HG03378 (cell line): ENCODE measurements around the gene CDH11.

Experiments
- ATAC-seq: cut with Tn5 transposase; IDR thresholded peaks from one replicate; pipeline ENCODE4 v1.9.1; 2021; ENCODE audit warnings: mild to moderate bottlenecking, moderate library complexity; ENCODE audit not compliant: unreplicated experiment

CDH11 gene, protein sequence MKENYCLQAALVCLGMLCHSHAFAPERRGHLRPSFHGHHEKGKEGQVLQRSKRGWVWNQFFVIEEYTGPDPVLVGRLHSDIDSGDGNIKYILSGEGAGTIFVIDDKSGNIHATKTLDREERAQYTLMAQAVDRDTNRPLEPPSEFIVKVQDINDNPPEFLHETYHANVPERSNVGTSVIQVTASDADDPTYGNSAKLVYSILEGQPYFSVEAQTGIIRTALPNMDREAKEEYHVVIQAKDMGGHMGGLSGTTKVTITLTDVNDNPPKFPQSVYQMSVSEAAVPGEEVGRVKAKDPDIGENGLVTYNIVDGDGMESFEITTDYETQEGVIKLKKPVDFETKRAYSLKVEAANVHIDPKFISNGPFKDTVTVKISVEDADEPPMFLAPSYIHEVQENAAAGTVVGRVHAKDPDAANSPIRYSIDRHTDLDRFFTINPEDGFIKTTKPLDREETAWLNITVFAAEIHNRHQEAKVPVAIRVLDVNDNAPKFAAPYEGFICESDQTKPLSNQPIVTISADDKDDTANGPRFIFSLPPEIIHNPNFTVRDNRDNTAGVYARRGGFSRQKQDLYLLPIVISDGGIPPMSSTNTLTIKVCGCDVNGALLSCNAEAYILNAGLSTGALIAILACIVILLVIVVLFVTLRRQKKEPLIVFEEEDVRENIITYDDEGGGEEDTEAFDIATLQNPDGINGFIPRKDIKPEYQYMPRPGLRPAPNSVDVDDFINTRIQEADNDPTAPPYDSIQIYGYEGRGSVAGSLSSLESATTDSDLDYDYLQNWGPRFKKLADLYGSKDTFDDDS

DNA sequence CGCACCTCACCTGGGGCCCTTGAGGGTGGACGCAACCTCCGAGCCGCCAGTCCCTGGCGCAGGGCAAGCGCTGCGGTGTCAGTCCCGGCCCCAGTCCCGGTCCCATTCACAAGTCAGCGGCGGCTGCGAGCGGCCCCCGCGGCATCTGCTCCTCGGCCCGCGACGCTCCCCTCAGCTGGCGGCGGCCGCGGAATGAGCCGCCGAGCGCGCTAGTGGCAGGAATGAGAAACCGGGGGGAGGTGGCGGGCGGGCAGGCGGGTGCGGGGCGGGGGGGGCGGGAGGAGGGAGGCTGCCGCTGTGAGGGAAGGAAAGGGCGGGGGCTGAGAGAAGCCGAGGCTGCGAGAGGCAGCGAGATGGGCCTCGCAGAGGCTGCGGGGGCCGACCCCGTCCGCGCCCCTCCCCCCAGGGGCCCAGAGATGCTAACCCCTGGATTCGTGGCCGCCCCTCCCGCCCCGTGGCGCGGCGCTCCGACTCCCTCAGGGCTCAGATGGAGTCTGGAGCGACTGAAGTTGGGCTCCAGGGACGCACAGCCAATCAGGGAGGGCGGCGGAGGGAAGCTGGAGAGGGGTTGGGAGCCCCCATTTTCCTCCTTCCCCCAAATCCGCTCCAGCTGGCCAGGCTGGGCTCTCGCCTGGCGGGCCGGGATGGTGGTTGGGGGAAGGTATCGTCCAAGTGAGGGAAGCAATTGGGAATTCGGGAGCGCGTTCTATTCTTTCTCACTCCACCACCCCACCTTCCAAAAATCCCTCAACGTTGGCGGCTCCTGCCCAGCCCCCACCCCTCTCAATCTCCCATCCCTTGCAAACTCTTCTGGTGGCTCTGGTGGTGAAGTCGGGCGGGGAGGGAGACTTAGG, at the start of gene CDH11:
Gene CDH11, minus strand, starts transcription at position 194 of the 854 bp plus-strand sequence. CDS start 117,194 bp downstream, outside the sequence.
- ATAC-seq, result no peak

DNA sequence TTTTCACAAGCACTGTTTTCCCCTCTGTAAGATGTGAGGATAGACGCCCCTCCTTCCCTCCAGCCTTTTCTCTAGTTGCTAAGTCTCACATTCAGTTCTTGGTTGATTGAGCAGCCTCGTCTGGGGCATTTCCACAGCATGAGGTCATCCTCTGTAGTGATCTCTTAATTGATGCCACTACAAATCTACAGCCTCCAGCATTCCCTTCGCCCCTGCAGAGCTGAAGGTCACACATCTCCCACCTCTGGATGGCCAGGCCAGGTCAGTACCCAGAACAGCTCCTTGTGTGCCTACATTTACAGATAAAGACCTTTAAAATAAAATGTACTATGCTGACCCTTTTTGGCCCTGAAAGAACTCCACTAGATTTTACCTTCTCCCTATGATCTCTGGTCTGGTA, 32.5 kb upstream of the CDH11 start:
- ATAC-seq, result no peak

DNA sequence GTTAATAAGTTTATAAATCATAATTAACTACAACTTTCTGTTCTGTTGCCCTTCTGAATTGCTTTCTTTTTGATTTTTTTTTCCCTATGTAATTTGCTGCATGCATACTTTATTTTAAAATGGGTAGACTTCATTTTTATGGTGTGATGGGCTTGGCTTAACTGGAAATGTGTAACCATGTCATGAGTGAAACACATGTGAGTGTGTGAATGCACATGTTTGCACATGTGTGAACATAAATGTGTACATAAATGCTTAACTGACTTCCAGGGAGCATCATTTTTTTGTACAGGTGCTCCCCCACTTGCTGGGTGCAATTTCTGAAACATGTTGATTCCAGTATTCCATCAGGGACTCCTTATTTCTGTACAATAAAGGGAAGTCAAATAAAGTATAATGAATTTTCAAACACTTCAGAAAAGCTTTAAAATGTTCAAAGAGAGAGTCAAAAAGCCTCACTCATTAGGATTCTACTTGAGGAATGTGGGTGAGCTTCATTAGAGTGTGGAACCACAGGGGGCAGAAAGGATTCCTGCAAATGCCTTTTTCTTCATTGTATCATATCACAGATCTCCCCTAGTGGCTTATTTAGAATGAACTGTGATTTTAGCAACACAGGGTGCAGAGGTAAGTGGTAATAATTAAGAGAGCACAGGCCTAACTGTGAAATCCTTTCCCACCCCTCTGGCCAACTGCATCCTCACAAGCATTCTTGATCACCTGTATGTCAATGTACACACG, 31.7 kb upstream of the CDH11 start:
- ATAC-seq, result no peak

DNA sequence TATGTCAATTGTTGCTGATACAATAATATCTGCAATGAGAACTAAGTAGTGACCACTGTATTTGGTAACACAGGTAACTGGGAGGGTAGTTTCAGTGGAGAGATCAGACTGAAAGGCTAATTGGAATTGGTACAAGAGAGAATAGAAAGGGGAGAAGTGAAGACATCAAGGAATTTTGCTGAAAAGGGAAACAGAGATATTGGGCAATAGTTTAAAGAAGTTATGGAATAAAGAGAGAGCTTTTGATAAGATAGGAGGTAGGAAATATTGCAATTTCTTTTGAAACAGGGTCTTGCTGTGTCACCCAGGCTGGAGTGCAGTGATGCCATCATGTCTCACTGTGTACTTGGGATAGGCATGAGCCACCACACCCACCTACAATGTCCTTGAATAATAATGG, 26.9 kb upstream of the CDH11 start:
- ATAC-seq, result no peak

DNA sequence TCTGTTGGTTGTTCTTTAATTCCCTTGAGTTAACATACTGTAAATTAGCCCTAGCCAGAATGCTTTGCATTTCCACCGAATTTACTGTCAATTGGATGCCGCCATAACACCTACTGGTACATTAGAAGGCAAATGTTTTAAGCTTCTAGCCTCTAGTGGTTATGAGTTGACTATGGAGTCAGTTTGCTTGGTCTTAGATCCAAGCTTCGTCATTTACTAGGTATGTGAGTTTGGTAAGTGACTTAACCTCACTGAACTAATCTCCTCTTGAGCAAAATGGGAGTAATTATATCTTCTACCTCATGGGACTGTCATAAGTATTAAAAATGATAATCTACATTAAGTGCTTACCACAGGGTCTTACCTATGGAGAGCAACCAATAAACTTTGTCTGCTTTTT, 20.4 kb upstream of the CDH11 start:
- ATAC-seq, result no peak

DNA sequence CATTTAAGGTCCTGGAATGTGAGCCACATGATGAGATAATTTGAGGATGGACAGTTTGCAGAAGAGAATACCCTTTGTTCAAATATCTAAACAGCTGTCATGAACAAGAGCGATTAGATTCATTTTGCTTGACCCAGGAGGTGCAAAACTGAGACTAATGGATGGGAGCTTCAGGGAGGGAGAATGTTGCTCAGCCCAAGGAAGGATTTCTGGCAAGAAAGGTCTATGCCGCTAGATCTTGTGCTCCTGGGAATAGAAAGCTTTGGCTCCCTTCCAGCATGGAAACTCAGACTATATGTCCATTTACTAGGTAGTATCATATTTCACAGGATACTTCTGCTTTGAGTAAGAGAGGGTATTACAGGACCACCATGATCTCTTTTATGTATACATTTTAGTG, 14.8 kb upstream of the CDH11 start:
- no peak for ATAC-seq

DNA sequence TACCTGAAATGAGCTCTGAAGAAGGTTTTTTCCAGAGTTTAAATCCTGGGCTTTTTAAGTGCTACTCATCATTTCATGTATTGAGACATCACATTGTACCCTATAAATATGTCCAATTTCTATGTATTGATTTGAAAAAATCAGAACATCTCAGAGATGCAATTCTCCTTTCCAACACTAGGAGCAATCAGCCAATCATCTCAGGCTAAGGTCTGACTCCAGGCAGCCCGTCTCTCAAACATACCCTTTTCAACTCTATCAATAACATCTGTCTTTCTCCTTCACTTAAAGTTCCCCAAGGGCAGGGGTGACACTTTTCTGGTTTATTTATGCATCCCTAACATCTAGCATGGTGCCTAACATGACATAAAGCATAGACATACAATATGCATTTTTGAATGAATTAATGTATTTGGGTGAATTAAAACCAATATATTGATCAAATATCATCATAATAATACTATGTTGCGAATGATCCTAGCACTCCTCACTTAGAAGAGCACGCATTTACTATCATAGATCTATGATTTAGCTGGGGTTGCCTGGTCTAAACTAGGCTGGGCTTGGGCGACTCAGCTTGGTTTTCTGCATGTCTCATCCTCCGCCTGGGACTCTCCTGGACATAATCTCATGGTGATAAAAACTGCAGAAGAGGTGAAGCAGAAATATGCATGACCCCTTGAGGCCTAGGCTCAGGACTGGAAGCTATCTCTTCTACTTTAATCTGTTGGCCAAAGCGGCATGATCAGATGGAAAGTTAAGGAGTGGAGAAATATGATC, 5.2 kb upstream of the CDH11 start:
- ATAC-seq, result no peak

DNA sequence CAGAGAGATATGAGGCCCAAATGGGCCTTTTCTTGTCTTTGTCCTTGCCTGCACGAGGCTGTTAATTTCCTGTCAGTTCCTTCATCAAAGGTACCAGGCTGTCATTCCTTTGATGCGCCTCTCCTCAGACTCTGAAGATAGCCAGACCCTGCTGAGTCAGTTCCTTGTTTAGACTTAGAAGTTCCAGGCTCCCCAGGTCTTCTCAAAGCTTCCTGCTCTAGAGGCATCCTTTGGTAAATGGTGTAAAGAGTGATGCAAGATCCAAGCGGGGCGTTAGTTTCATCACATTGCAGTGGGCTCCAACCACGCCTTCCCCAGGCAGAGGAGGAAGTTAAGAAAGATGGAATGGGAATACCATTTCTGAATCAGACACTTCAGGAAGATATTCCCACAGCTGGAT, 4.0 kb upstream of the CDH11 start:
- no peak for ATAC-seq

DNA sequence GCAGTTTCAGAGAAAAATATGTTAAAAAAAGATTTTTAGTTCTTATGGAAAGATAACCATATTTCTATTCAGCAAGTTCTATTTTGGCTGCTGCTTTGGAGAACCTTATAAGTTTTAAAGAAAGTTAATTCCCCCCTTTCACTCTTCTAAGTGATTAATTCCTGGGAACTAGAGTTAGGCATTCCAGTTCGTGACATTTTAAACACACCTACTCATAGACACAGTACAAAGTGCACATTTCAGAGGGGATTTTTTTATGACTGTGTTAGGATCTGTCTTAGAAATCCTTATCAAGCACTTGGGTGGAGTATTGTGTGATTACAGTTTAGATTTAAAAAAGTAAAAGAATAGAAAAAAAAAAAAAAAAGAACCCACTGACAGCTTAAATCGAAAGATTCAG, 3.5 kb upstream of the CDH11 start:
- ATAC-seq, result no peak

DNA sequence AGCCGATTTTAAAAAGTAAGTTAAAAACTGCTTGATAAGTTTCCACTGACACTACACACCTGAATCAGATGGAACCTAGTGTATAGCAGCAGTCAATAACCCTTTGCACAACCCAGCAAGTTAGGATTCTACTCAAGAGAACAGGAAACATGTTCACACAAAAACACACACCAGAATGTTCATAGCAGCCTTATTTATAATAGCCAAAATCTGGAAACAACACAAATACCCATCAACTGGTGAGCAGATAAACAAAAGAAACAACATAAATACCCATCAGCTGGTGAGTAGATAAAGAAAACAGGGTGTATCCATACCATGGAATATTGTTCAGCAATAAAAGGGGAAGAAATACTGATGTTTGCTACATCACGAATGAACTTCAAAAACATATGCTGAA, 2.7 kb upstream of the CDH11 start:
- no peak for ATAC-seq

DNA sequence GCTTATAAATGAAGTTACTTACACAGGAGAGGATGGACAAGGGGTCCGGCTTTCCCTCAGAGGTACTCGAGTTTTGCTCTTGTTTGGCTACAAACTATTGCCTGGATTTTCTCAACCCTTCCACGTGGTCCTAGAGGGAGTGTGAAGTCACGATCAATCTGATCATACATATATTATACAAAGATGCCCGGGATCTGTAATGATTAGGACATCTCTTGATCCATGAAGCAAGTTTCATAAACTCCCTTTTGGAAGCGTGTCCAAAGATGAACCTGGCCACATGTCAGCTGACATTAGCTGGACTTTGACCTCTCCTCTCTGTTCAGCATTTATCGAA, 2.3 kb upstream of the CDH11 start:
- ATAC-seq, result no peak

DNA sequence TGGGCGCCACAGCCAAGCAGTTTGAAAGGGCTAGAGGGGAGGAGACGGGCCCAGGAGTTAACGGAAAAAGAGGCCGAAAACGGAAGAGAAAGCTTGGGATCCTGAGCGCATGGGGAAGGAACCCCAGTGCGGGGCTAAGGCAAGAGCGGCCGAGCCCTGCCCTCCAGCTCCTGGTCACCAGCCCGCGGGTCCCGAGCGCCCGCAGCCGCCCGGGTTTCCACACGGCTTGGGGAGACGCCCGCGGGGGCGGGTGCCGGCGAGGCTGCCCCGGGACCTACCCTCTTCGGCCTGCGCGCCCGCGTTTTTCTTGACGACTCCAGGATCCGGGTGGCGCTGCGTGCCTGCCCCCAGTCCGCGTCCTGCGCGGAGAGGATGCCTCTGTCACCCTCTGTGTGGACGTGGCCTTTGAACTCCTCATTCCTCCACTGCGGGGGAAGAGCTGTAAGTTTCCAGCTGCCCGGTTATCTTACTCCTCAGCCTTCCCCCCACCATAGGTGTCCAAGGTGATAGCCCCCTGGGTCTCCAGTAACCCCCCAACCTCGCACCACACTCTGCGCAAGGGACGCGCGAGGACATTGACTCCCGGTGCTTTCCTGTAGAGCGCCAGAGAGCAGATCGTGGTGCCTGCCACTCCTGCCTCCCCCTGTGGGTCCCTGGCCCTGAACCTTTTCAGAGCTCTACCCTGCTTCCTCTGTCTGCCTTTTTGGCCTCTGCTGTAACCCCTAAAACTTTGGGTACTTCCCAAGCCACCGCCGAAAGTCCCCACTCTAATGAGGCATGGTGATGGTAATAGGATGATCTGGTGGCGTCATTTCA, 1.7 kb upstream of the CDH11 start:
- no peak for ATAC-seq

DNA sequence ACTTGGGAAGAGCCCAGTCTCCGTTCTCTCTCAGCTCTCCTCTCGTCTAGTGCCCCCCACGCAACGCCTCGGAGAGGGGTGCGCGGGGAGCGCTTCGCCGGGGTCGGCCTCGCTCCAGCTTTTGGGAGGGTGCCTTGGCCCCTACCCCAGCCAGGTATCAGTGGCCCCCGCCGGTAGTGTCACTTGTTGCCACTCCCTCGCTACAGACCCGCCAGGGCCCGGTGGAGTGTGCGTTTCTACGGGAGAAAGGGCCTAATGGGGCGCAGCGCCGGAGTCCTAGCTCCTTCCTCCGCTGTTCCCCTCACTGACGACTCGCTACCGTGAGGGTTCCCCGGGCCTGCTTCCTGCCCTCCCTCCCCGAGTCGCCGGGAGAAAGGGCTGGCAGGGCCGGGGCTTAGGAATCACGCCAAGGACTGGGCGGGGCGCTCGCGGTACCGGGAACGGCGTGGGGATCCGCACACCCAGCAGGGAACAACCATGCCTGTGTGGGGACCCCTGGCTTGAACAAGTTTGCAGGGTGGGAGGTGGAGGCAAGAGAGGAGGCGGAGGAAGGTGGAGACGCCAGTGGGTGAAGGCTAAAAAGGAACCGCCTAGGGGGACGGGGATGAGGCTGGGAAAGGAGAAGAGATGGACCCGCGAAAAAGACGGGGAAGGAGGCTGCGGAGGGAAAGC, 997 bp upstream of the CDH11 start:
- no peak for ATAC-seq

DNA sequence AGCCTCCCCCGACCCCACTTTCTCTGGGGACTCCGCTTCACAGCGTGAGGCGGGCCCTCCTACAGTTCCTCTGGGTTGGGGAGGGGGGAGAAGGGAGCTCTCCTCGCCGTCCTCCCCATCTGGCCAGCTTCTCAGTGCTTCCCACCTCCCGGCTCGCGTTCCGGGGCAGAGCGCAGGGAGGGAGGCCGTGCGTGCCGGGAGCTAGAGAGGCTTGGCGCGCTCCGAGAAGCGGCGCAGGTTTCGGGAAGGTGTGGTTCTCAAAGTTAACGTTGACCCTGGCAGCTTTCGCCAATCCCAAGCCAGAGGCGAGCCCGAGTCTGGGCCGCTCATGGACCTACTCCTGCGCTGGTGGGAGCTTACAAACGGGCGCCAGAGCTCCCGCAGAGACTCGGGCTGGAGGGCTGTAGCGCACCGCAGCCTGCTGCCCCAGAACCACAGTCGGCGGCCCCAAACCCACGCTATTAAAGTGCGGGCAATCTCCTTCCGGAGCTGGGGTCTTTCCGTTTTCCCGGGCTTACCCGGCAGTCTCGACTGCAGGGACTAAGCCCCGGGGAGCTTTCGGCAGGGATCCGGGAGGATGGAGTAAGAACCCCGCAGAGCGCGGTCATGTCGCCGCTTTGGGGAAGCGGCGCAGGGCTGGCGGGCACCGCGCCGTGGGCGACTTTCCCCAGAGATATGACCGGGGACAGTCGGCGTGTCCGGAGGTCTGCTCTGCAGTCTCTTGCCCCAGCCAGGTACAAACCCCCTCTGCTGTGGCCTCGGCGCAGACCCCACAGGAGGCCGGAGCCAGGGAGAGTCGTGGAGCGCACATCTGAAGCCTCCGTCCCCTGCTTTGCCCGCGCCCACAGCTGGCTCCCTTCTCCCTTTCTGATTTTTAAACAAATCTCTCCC, 787 bp downstream of the CDH11 start:
- ATAC-seq, result no peak

DNA sequence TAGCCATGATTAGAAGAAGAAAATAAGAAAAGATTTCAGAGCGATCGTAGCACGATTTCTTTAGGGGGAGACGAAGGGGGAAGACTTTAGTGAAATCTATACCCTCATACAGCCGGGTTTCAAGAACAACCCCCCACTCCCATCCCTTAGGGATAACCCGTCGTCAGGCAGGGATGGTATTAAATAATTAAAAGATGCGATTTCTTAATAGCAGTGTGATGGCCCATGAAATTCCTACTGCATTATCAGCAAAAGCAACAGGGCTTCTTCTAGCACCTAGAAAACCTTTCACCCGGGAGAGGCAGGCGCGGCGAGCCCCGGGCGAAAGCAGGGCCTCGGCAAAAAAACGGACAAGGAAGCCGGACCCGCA, 1.4 kb downstream of the CDH11 start:
- ATAC-seq, result no peak

DNA sequence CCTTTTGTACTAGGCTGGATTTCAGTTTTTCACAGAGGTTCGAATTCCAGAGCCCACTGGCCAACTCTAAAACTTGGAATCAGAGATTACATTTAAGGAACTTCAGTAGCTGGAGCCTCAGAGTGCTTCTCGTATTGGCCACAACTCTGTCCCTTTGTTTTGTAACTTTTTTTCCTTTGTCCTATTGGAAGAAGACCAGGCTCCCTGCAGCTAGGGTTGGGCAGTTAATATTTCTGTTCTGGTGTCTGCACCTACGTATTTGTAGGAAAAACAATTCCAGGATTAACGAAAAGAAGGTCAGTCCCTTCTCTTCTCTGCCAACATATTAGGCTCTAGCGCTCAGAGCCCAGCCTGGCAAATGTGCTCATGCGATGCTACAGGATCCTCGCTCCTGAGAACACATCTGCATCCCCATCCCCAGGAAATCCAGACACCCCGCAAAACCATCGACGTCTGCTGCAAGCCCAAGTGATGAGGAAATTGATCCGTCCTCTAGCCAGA, 1.9 kb downstream of the CDH11 start:
- no peak for ATAC-seq

DNA sequence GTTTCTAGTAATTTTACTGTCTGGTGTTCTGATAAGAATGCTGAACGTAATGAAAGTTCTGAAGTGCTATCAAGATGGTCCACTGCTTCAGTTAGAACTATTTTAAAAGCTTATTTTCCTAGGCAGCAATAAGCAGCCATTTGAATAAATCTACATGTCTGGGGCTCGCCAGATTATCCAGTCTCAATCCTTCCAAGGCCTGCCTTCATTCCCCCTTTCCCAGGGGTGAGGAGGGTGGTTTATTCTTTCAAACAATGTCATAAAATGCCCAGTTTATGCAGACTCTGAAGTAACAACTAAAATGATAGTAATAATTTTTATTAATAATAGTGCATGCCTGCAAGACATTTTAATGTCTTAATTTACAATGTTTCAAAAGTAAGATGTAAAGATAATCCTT, 2.4 kb downstream of the CDH11 start:
- no peak for ATAC-seq

DNA sequence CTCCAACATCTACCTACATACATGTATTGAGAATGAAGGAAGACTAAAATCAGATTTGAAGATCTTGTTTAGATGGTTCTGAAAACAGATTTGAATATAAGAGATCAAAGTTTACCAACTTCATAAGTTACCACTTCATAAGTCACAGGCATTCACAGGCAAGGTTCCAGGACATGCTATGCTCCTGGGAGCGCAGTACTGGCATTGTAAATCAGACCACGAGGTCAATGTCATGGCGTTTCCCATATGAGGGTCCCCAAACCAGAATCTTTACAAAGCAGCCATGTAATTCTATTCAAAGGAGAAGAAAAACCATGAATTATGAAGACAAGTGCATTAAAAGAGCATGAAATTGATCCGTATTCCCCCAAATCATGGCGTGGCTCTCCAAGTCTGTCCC, 3.0 kb downstream of the CDH11 start:
- no peak for ATAC-seq
